ENCODE data around the gene TAB2.

Gene TAB2, protein sequence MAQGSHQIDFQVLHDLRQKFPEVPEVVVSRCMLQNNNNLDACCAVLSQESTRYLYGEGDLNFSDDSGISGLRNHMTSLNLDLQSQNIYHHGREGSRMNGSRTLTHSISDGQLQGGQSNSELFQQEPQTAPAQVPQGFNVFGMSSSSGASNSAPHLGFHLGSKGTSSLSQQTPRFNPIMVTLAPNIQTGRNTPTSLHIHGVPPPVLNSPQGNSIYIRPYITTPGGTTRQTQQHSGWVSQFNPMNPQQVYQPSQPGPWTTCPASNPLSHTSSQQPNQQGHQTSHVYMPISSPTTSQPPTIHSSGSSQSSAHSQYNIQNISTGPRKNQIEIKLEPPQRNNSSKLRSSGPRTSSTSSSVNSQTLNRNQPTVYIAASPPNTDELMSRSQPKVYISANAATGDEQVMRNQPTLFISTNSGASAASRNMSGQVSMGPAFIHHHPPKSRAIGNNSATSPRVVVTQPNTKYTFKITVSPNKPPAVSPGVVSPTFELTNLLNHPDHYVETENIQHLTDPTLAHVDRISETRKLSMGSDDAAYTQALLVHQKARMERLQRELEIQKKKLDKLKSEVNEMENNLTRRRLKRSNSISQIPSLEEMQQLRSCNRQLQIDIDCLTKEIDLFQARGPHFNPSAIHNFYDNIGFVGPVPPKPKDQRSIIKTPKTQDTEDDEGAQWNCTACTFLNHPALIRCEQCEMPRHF

GRCh38 chr6:149317644-149318571, at the start of gene TAB2:
Gene TAB2 (plus strand): TSS chr6:149317712. CDS start chr6:149369998, 52,286 bp downstream.
- DNase-seq, result no peak

DNA sequence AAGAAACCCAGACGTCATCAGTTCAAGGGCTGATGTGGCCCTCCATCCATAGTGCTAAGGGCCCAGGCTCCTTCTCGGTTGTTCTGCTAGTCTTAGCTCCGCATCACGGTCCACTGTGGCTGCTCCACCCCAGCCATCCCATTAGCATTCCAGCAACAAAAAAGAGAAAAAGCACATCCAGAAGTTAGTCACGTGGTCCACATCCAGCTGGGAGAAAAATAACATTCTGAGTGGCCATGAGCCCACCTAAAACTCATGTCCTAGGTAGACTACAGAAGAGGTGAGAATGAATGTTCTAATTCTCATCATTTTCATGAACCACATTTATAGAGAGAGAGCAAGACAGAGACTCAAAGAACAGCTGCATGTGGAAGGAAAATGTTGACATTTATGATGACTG, 49.4 kb upstream of the TAB2 start:
- DNase-seq, result no peak

GRCh38 chr6:149268768-149269167, 48.7 kb upstream of the TAB2 start:
- no peak for DNase-seq

- DNase-seq, result no peak
Observed at GRCh38 chr6:149270616-149271015, 46.9 kb upstream of the TAB2 start.

GRCh38 chr6:149271348-149272340, 45.9 kb upstream of the TAB2 start:
- no peak for DNase-seq

DNA sequence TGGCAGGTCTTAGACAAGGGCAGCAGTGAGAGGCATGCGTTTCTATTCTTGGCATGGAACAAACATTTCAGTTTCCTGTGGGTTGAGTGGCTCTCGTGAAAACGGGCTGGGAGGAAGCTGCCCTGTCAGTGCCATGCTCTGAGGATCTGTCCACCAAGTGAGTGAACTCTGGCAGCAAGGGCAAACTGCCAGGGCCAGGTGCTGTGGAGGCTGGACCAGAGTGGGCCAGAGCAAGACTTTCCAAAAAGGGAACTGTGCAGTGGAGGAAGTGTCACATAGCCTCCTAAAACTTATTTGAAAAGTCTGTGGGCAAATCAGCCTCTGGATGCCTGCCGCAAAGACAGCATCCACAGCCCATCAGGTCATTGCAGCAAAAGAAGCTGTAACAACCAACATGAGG, 44.2 kb upstream of the TAB2 start:
- no peak for DNase-seq

DNA sequence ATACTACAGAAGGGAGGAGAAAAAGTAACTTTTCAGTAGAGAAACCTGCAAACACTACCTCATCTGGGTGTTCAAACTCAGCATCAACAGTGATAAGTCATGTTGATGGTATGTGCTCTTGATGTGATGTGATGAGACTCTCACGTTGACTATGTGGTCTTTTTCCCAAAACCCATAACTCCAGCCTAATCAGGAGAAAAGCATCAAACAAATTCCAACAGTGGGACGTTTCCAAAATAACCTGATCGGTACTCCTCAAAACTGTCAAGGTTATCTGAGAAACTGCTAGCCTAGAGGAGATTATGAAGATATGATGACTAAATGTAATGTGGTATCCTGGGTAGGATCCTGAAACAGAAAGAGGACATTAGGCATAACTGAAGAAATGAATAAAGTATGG, 41.9 kb upstream of the TAB2 start:
- DNase-seq, result no peak

GRCh38 chr6:149277621-149278020, 39.9 kb upstream of the TAB2 start:
- DNase-seq, result no peak

DNA sequence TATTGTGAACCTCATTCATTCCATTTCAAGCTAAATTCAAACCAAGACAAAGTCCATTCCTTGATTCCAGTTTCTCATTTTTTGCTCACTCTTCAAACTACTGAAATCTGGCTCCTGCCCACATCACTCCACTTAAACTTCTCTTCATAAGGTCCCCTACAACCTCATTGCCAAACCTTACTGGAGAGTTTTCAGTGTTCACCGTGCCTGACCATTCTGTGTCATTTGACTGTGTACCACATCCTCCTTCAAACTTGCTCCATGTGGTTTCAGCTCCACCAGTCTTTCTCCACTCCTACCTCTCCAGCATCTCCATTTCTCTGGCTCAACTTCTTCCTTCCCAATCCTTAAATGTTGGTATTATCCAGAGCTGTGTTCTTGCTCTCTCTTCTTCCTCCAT, 38.5 kb upstream of the TAB2 start:
- no peak for DNase-seq

DNA sequence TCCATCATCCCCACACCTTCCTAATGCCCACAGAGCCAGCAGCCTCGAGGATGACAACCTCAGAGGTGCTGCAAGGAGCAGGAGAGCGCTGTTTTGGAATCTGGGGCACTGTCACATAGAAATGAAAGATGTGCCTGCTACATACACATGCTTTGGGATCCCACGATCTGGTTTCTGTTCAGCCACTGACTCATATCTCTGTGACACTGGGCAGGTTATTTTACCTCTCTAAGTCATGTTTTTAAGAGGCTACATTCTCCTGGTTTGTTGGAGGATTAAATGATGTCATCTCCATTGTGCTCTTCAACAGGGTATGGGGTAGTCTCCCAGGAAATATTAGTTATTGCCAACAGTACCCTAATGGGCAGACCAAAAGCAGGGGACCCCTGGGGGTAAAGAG, 32.6 kb upstream of the TAB2 start:
- no peak for DNase-seq

DNA sequence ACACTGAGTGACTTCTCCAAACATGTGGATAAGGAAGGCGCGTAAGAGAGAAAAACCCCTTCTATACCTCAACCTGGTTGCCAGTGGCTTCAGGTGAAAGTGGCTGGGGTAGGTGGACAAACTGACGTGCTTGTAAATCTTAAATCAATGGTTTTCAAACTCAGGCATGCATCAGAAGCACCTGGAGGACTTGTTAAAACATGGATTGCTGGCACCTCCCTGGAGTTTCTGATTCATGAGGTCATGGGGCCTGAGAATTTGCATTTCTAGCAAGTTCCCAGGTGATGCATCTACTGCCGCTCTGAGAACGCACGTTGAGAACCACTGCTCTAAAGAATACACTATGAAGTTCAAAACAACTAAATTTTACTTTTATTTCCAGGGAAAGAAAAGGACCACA, 31.9 kb upstream of the TAB2 start:
- no peak for DNase-seq

DNA sequence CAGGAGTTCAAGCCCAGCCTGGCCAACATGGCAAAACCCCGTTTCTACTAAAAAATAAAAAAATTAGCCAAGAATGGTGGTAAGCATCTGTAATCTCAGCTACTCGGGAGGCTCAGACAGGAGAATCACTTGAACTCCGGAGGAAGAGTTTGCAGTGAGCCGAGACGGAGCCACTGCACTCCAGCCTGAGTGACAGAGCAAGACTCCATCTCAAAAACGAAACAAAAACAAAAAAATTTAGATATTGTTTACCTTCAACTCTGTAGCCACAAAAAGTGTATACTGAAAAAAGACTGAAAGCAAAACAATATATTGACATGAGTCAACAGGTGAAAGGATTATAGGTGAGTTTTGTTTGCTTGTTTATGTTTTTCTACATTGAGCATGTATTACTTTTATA, 30.6 kb upstream of the TAB2 start:
- DNase-seq, result no peak

GRCh38 chr6:149289192-149289781, 28.2 kb upstream of the TAB2 start:
- no peak for DNase-seq

DNA sequence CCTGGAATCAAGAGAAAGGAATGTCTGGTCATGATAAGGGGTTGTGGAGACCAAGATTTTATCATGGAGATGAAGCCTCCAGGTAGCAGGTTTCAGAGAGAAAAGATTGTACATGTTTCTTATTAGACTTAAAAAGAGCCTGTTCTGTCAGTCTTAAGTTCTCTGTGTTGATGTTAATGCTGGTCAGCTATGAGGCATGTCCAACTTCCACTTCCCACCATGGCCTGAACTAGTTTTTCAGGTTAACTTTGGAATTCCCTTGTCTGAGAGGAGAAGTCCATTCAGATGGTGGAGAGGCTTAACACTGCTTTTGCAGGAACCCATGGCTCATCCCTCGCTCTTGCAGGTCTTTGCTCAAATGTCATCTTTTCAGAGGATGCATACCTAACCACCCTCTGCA, 27.5 kb upstream of the TAB2 start:
- no peak for DNase-seq

- no peak for DNase-seq
Observed at GRCh38 chr6:149293244-149293643, 24.3 kb upstream of the TAB2 start.

GRCh38 chr6:149300563-149300962, 16.9 kb upstream of the TAB2 start:
- no peak for DNase-seq

- no peak for DNase-seq
Observed at GRCh38 chr6:149302723-149303122, 14.8 kb upstream of the TAB2 start.

DNA sequence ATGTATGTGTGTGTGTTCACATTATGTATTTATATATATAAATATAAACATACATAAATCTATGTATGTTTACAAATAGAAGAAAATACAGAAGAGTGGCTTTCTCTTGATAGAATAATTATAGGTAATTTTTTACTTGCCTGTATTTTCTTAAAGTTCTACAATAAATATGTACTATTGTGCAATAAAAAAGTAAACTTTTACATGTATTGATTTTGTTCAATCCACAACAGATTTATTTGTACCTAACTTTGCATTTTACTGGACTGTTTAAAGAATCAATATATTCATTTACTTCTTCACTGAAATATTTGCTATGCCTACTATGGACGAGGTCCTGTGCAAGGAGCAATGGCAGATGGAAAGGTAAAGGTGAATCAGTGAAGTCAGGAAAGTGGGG, 14.0 kb upstream of the TAB2 start:
- no peak for DNase-seq

DNA sequence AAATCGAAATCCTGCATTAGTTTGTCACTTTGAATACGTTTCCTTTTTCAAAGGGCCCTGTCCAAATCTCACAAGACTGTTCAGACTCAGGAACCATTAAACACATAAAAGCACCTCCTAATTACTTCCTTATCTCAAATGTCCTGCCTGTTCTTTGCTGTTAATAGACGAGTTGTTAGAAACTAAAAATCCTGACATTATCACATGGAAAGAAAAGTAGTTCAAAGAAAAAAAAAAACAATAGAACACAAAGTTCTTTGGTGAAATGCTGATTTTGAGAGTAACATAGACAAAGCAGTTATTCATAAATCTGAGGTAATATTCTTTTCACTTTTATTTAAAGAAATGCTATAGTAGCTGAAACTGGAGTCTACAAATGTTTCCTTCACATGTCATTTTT, 12.1 kb upstream of the TAB2 start:
- no peak for DNase-seq

DNA sequence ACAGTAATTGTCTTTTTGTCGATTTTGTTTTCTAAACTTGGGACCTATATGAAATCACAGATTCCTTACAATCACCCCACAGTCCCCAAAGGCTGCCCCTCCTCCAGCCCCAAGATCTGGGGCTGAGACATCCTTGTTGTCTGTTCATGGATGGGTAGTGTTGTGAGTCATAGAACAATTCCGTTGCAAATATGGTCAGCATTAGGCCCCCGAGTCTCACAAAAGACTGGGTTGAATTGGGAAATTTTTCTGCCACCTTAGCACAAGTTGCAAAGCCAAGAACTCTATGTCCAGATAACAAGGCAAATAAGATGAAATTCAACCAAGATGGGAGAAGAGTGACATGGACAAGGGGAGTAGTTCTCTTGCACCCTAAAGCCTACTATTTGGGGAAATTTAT, 10.5 kb upstream of the TAB2 start:
- no peak for DNase-seq

GRCh38 chr6:149311293-149311692, 6.2 kb upstream of the TAB2 start:
- no peak for DNase-seq

DNA sequence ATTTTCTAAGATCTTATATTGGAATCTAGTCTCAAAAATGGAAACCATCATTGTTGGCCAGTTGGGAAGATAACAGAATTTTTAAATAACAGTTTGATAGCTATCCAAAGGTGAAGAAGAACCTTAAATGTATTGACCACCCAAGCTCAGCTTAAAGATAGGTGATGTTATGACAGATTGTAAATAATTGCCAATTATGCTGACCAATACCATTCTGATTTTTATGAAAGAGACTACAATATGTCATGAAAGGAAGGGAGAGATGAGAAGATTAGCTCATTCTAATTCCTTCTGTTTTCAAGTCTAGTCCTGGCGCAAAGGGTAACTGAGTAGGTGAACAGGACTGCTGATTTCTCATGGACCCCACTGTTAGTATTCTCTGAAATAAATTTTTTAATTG, 5.7 kb upstream of the TAB2 start:
- no peak for DNase-seq

All from cerebellar nuclear complex (tissue), 1 donor.